Ramos (cell line): Measurements from ENCODE around the gene ATG7.

ENCODE experiments used
- in situ Hi-C: fragments of 300-500 bp; cut with MboI; formaldehyde crosslinking; loops from one replicate; pipeline ENCODE4 v1.14.3; 2022; ENCODE audit warnings: low sequenced_read_pairs; ENCODE audit not compliant: unreplicated experiment

The ATG7 gene

DNA sequence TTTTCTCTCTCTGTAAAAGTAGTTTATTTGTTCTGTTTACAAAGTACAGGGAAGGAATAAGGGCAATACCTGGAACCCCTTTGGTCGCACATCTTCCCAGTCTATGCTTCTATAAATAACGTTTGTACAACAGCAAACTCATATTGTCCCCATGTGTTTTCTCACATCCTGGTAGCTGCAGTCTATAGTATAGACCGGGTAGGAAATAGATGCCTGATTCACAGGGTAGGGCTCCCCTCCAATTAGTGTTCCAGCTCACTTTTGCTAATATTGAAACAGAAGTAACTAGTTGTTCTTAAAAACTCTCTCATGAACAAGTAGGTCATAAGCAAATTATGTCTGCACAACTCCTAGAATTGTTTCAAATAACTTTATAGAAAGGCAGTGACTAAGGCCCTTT is 17.7 kb downstream of the ATG7 start:
- in situ Hi-C loops, result no loop called here

- in situ Hi-C loops, result no loop called here
Measured at GRCh38 chr3:11290743-11291680, 18.8 kb downstream of the ATG7 start.

DNA sequence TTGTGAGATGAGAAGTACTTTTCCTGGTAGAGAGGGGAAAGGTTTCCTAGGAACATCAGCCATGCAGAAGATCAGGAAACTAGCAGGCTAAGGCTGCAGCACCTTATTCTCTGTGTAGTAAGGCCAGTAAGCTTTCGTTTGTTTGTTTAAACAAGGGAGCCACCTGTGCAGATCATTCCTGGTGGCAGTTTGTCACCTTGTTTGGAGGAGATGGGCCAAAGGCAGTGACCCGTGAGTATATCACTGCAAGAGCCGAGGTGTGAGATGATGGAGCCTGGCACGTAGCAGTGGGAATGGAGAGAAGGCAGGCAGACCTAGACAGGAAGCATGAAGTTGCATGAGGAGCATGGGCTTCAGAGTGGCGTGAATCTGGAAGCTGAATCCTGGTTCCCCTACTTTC is 19.6 kb downstream of the ATG7 start:
- in situ Hi-C loops, result no loop called here

DNA sequence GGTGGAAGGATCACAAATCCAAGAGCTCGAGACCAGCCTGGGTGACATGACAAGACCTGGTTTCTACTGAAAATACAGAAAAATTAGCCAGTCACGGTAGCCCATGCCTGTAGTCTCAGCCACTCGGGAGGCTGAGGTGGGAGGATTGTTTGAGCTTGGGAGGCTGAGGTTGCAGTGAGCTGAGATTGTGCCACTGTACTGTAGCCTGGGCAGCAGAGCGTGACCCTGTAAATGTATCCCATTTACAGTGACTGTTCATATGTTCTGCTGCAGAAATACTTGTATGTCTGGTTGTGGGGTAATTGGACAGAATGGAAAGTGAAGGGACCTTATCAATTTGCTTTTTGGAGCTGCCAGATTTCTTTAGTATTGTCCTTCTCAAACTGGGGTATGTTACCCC is 24.9 kb downstream of the ATG7 start:
- in situ Hi-C loops, result no loop called here

DNA sequence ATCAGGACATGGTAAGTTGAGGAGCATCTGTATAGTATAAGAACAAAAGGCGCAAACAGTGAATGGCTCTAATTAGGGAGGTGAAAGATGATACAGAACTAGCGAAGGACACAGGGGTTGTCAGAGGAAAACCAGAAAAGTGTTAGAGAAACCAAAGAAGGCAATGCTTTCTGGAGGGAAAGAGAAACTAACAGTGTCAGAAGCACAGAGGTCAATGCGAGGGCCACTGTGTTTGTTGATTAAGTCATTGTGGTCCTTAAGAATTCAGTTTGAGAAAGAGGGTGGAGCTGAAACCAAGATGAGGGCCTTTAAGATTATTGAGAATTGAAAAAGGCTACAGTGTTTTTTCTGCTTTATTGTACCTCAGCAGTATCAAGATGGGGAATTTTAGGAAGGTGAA is 28.8 kb downstream of the ATG7 start:
- in situ Hi-C loops, result no loop called here

GRCh38 chr3:11302444-11302843 is 30.2 kb downstream of the ATG7 start:
- in situ Hi-C loops, result no loop called here

- in situ Hi-C loops, result no loop called here
Measured at GRCh38 chr3:11304175-11304574, 32.0 kb downstream of the ATG7 start.

DNA sequence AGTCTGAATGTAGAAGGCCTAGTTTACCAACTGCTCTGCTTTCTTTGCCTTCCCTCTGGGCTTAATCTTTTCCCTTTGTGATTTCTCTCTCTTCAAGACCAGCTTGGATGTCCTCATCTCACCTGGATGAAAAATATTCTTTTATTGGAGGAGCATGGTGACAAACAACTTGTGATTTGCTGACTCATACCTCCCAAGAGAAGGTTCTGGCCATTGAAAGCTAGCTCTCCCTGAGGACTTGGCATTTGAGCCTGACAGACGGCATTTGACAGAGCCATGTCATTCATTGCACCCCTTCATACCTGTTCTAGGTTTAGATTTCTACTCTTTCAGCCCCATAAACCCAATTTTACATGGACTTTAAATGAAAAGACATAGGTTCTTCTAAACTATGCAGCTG is 33.3 kb downstream of the ATG7 start:
- in situ Hi-C loops, result no loop called here

- in situ Hi-C loops, result no loop called here
Measured at GRCh38 chr3:11306817-11307589, 34.8 kb downstream of the ATG7 start.

GRCh38 chr3:11307830-11308432 is 35.7 kb downstream of the ATG7 start:
- in situ Hi-C loops, result no loop called here

DNA sequence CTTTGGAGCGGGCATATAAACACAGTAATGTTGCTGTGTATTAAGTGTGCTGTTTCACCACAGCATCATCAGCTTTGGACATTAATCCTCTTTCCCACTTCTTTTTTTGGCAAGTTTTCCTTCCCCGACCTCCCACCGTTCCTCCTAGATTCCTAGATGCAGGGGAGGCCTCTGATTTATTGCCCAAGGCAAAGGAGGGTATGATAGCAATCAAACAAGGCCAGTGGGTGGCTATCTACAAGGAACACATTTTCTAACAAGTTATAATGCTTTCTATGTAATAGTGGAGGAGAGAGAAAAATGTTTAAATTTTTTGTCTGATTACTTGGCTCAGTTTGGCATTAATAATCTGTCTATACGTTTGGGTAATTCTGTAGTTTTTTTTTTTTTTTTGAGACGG is 38.1 kb downstream of the ATG7 start:
- in situ Hi-C loops, result no loop called here

DNA sequence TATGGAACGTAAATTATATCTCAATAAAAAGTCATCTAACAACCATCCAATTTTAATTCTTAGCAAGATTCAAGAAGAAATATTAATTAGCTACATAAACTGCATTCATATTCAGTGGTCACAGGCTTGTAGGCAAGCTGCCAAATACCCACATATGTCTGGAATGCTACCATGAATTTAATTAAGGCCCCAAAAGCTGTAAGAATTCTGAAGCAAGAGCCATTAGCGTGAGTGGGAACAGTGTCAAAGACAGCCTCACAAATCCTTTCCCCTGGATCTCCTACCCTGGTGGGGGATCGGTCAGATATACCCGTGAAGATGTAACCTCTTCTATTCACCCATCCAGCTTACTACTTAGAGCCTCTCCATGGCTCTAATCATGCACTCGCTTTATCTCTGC is 40.0 kb downstream of the ATG7 start:
- in situ Hi-C loops, result no loop called here

DNA sequence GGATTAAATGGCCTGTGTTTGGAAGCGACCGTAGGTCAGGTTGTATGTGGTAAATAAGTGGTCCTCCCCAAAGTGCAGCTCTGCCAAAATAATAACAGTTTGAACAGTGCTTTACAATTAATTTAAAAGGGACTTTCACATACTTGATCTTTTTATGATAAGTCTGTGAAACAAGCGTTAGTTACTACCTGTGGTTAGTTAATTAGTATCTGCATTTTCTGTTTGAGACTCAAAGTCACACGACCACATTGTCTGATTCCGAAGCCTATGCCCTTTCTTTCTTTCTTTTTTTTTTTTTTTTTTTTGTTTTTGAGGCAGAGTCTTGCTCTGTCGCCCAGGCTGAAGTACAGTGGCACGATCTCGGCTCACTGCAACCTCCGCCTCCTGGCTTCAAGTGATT is 45.1 kb downstream of the ATG7 start:
- in situ Hi-C loops, result no loop called here

GRCh38 chr3:11322931-11323330 is 50.7 kb downstream of the ATG7 start:
- in situ Hi-C loops, result no loop called here

GRCh38 chr3:11323813-11324212 is 51.6 kb downstream of the ATG7 start:
- in situ Hi-C loops, result no loop called here

GRCh38 chr3:11327619-11328018 is 55.4 kb downstream of the ATG7 start:
- in situ Hi-C loops, result no loop called here

- in situ Hi-C loops, result no loop called here
Measured at GRCh38 chr3:11328196-11328945, 56.2 kb downstream of the ATG7 start.

- in situ Hi-C loops, result no loop called here
Measured at GRCh38 chr3:11329777-11330176, 57.6 kb downstream of the ATG7 start.

GRCh38 chr3:11331101-11331500 is 58.9 kb downstream of the ATG7 start:
- in situ Hi-C loops, result no loop called here

DNA sequence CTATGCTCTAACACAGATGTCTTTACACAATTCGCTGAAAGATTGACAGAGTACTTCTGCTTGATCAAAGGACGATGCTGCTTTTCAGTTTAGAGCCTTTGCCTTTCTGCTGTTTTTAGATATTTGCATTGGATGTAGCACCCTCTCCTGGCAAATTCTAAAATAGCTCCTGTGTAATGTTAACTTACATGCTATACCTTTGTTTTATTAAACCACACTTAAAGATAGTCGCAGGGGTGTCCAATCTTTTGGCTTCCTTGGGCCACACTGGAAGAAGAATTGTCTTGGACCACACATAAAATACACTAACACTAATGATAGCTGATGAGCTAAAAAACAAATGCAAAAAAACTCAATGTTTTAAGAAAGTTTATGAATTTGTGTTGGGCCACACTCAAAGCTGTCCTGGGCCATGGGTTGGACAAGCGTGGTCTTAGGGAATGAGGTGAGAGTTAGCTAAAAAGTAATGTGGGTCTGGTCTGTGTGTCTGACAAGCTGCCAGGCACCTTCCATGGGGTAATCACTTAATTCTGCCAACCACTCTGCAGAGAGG is 62.9 kb downstream of the ATG7 start:
- in situ Hi-C loops, result no loop called here
